Measurements from ENCODE around the gene AK1. TPM values are rescaled to one million over a fixed set of nuclear protein-coding genes. Genes with fewer than 3 reads are reported as not detected.
A peak's percentile ranks its signal among the peaks of the same experiment; 100 is the strongest.

AK1 gene
- polyA plus RNA-seq, 2 donors = 51.7 to 68.4 TPM

DNA sequence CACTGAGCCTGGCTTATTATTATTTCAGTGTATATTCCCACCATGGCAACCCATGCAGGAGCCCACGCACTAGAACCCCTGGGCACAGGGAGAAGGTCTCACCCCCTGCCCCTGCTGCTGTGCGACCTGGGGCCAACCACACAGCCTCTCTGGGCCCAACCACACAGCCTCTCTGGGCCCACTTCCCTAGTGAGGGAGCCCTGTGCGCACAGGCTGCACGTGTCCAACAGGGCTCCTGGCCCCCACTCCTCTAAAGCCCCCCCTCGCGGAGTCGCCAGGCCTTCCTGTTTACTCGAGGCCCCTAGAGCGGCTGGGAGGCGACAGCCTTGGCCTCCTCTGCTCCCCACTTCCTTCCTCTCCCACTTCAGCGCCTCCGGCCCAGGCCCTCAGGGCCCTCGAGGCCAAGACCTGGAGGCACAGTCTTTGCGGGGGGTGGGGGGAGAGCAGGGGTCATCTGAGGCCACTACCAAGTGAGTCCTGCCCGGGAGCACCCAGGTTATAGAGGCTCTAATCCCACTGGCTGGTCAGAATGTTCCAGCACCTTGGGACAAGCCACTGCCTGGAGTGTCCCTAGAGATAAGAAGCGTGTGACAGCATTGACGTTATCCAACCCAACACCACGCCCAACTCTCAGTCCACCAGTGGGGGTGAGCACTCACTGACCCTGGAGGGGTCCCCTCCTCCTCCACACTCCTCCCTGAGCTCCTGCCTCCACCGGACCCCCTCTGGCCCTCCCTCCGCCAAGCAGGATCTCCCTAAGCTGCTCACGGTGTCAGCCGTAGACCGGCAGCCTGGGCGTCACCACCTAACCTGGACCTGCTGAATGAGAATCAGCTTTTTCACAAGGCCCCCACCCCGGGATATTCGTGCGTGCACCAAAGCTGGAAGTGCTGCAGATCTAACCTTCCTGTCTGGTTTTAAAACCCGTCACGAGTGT lies 15.1 kb downstream of the AK1 start:
- Histone ChIP-seq H3K9me3 (ENCODE audit: control insufficient read depth in 2 of 2, insufficient read depth in 1 of 2, low read depth in 1 of 2, low read length in 1 of 2) (no peaks in the 10 kb centered on the region), H3K27me3 (ENCODE audit: control insufficient read depth in 1 of 2, insufficient read depth in 2 of 2, low read length in 2 of 2) (no peaks in the 10 kb centered on the region), H3K4me1 (ENCODE audit: control insufficient read depth in 2 of 2, insufficient read depth in 2 of 2, low read length in 1 of 2) (peaks cover 0 to 2% of the 10 kb centered on the region in 2 donors), H3K36me3 (ENCODE audit: control insufficient read depth in 2 of 2, insufficient read depth in 2 of 2, low read length in 1 of 2) (peaks cover 0 to 1% of the 10 kb centered on the region in 2 donors), H3K27ac (ENCODE audit: low read depth in 2 of 2, low read length in 1 of 2) (peak overlapping the region; percentile 50 to 74), H3K4me3 (ENCODE audit: low read depth in 1 of 2, low read length in 2 of 2) (no peak overlapping the region)
- WGBS, 2 donors = 56% methylated on average over 29 of the region's 29 CpGs

- Histone ChIP-seq H3K4me3 (ENCODE audit: low read depth in 1 of 2, low read length in 2 of 2) (no peak overlapping the region), H3K36me3 (ENCODE audit: control insufficient read depth in 2 of 2, insufficient read depth in 2 of 2, low read length in 1 of 2) (no peaks in the 10 kb centered on the region), H3K9me3 (ENCODE audit: control insufficient read depth in 2 of 2, insufficient read depth in 1 of 2, low read depth in 1 of 2, low read length in 1 of 2) (no peaks in the 10 kb centered on the region), H3K27me3 (ENCODE audit: control insufficient read depth in 1 of 2, insufficient read depth in 2 of 2, low read length in 2 of 2) (no peaks in the 10 kb centered on the region), H3K4me1 (ENCODE audit: control insufficient read depth in 2 of 2, insufficient read depth in 2 of 2, low read length in 1 of 2) (peaks cover 0 to 2% of the 10 kb centered on the region in 2 donors), H3K27ac (ENCODE audit: low read depth in 2 of 2, low read length in 1 of 2) (no peak overlapping the region)
- 91 to 93% methylated on average over 11 of the region's 11 CpGs for WGBS, 2 donors
Observed at GRCh38 chr9:127860779-127861178, 16.7 kb downstream of the AK1 start.

DNA sequence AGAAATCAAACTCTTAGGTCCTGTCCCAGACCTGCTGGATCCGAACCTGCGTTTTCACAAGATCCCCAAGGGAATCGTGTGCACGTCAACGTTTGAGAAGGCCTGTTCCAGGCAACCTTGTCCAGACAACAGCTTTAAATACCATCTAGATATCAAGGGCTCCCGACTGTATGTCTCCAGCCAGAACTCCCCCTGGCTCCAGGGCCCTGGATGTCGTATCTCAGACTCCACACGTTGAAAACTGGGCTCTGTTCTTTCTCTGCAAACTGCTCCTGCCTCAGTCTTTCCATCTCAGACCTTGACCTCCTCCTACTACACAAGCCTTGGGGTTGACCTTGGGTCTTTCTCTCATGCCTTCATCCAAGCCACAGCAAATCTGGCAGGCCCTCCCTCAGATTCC lies 17.2 kb downstream of the AK1 start:
- no peaks in the 10 kb centered on the region for H3K9me3 ChIP-seq (ENCODE audit: control insufficient read depth in 2 of 2, insufficient read depth in 1 of 2, low read depth in 1 of 2, low read length in 1 of 2)
- H3K36me3 ChIP-seq (ENCODE audit: control insufficient read depth in 2 of 2, insufficient read depth in 2 of 2, low read length in 1 of 2) = no peaks in the 10 kb centered on the region
- no peak overlapping the region for H3K27ac ChIP-seq (ENCODE audit: low read depth in 2 of 2, low read length in 1 of 2)
- no peaks in the 10 kb centered on the region for H3K27me3 ChIP-seq (ENCODE audit: control insufficient read depth in 1 of 2, insufficient read depth in 2 of 2, low read length in 2 of 2)
- WGBS, 2 donors = 77 to 78% methylated on average over 8 of the region's 8 CpGs
- H3K4me1 ChIP-seq (ENCODE audit: control insufficient read depth in 2 of 2, insufficient read depth in 2 of 2, low read length in 1 of 2) = peaks cover 0 to 2% of the 10 kb centered on the region in 2 donors
- H3K4me3 ChIP-seq (ENCODE audit: low read depth in 1 of 2, low read length in 2 of 2) = no peak overlapping the region

DNA sequence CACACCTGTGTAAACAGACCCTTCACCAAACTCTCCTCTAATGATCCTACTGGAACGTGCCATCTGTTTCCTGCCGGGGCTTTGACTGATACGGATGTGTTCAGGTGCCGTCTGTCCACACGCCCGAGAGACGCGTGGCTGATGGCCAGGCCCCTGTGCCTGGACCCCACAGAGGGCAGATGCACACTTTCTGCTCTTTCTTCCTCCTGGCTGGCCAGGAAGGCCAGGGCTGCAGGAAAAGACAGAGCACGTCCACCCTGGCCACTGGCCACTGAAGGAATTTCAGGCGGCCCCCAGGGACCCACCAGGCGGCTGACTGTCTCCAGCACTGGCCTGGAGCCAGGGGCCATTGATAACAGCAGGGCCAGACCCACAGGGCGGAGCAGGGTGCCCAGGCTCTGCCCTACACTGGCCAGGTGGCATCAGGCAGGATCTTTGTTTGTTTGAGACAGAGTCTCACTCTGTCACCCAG lies 19.4 kb downstream of the AK1 start:
- Histone ChIP-seq H3K27ac (ENCODE audit: low read depth in 2 of 2, low read length in 1 of 2) (no peak overlapping the region), H3K27me3 (ENCODE audit: control insufficient read depth in 1 of 2, insufficient read depth in 2 of 2, low read length in 2 of 2) (no peaks in the 10 kb centered on the region), H3K4me1 (ENCODE audit: control insufficient read depth in 2 of 2, insufficient read depth in 2 of 2, low read length in 1 of 2) (peaks cover 0 to 7% of the 10 kb centered on the region in 2 donors), H3K9me3 (ENCODE audit: control insufficient read depth in 2 of 2, insufficient read depth in 1 of 2, low read depth in 1 of 2, low read length in 1 of 2) (no peaks in the 10 kb centered on the region), H3K36me3 (ENCODE audit: control insufficient read depth in 2 of 2, insufficient read depth in 2 of 2, low read length in 1 of 2) (no peaks in the 10 kb centered on the region), H3K4me3 (ENCODE audit: low read depth in 1 of 2, low read length in 2 of 2) (no peak overlapping the region)
- WGBS, 2 donors = 42 to 46% methylated on average over 12 of the region's 12 CpGs

- H3K4me1 ChIP-seq (ENCODE audit: control insufficient read depth in 2 of 2, insufficient read depth in 2 of 2, low read length in 1 of 2) = peaks cover 0 to 4% of the 10 kb centered on the region in 2 donors
- no peak overlapping the region for H3K4me3 ChIP-seq (ENCODE audit: low read depth in 1 of 2, low read length in 2 of 2)
- no peaks in the 10 kb centered on the region for H3K36me3 ChIP-seq (ENCODE audit: control insufficient read depth in 2 of 2, insufficient read depth in 2 of 2, low read length in 1 of 2)
- H3K27me3 ChIP-seq (ENCODE audit: control insufficient read depth in 1 of 2, insufficient read depth in 2 of 2, low read length in 2 of 2) = no peaks in the 10 kb centered on the region
- H3K9me3 ChIP-seq (ENCODE audit: control insufficient read depth in 2 of 2, insufficient read depth in 1 of 2, low read depth in 1 of 2, low read length in 1 of 2) = no peaks in the 10 kb centered on the region
- H3K27ac ChIP-seq (ENCODE audit: low read depth in 2 of 2, low read length in 1 of 2) = no peak overlapping the region
- WGBS, 2 donors = 48 to 63% methylated on average over 4 of the region's 4 CpGs
Observed at GRCh38 chr9:127857278-127857677, 20.2 kb downstream of the AK1 start.

- whole genome bisulfite sequencing, 2 donors = 84 to 89% methylated on average over 8 of the region's 8 CpGs
- no peak overlapping the region for H3K4me3 ChIP-seq (ENCODE audit: low read depth in 1 of 2, low read length in 2 of 2)
- peaks cover 0 to 4% of the 10 kb centered on the region in 2 donors for H3K4me1 ChIP-seq (ENCODE audit: control insufficient read depth in 2 of 2, insufficient read depth in 2 of 2, low read length in 1 of 2)
- H3K9me3 ChIP-seq (ENCODE audit: control insufficient read depth in 2 of 2, insufficient read depth in 1 of 2, low read depth in 1 of 2, low read length in 1 of 2) = no peaks in the 10 kb centered on the region
- H3K27ac ChIP-seq (ENCODE audit: low read depth in 2 of 2, low read length in 1 of 2) = no peak overlapping the region
- H3K36me3 ChIP-seq (ENCODE audit: control insufficient read depth in 2 of 2, insufficient read depth in 2 of 2, low read length in 1 of 2) = no peaks in the 10 kb centered on the region
- H3K27me3 ChIP-seq (ENCODE audit: control insufficient read depth in 1 of 2, insufficient read depth in 2 of 2, low read length in 2 of 2) = no peaks in the 10 kb centered on the region
Observed at GRCh38 chr9:127856729-127857116, 20.8 kb downstream of the AK1 start.

DNA sequence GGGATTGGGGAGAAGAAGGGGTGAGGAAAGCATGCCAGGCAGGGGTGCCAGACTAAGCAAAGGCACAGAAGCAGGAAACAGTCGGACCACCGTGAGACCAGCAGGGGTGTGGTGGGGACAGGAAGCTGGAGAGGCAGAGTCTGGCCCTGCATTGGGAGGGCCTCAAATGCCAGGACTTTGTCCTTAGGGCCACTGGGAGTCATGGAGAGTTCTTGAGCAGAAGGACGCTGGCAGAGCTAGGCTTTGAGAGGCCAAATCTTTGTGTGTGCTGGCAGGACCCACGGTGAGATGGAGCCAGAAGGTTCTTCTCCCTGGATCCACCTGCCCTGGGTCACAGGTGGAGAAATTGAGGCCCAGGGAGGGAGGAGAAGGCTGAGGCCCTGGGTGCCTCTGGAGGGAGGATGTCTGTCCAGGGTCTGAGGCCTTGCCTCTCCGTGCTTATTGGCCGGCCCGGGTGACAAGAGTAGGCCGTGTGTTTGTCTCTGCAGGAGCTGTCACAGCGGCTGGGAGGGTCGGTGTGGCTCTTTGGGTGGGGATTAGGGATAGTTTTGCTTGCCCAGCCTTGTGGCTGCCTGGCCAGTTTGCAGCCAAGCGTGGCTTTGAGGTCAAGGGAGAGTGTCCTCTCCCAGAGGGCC lies 21.3 kb downstream of the AK1 start:
- Histone ChIP-seq H3K27ac (ENCODE audit: low read depth in 2 of 2, low read length in 1 of 2) (no peak overlapping the region), H3K36me3 (ENCODE audit: control insufficient read depth in 2 of 2, insufficient read depth in 2 of 2, low read length in 1 of 2) (no peaks in the 10 kb centered on the region)
- 76 to 77% methylated on average over 11 of the region's 11 CpGs for WGBS, 2 donors

DNA sequence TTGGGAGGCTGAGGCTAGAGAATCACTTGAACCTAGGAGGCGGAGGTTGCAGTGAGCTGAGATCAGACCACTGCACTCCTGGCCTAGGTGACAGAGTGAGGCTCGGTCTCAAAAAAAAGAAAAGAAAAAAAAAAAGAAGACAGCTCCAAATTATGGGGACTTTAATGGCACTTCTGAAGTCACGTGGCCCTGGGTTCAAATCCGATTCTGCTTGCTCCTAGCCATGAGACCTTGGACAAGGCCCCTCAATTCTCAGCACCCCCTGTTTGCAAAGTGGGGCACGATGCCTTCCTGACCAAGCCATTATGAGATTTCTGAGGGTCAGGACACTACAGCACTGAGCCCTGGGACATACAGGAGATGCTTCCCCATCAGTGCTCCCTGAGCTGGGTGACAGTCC lies 22.0 kb downstream of the AK1 start:
- Histone ChIP-seq H3K9me3 (ENCODE audit: control insufficient read depth in 2 of 2, insufficient read depth in 1 of 2, low read depth in 1 of 2, low read length in 1 of 2) (no peaks in the 10 kb centered on the region), H3K27ac (ENCODE audit: low read depth in 2 of 2, low read length in 1 of 2) (no peak overlapping the region), H3K36me3 (ENCODE audit: control insufficient read depth in 2 of 2, insufficient read depth in 2 of 2, low read length in 1 of 2) (no peaks in the 10 kb centered on the region), H3K4me1 (ENCODE audit: control insufficient read depth in 2 of 2, insufficient read depth in 2 of 2, low read length in 1 of 2) (peaks cover 0 to 4% of the 10 kb centered on the region in 2 donors), H3K27me3 (ENCODE audit: control insufficient read depth in 1 of 2, insufficient read depth in 2 of 2, low read length in 2 of 2) (no peaks in the 10 kb centered on the region), H3K4me3 (ENCODE audit: low read depth in 1 of 2, low read length in 2 of 2) (no peak overlapping the region)
- 92 to 93% methylated on average over 5 of the region's 5 CpGs for WGBS, 2 donors

More for the DNA sequence above, 21.3 kb downstream of the AK1 start:
- no peaks in the 10 kb centered on the region for H3K9me3 ChIP-seq (ENCODE audit: control insufficient read depth in 2 of 2, insufficient read depth in 1 of 2, low read depth in 1 of 2, low read length in 1 of 2)
- H3K27me3 ChIP-seq (ENCODE audit: control insufficient read depth in 1 of 2, insufficient read depth in 2 of 2, low read length in 2 of 2) = no peaks in the 10 kb centered on the region
- peaks cover 0 to 4% of the 10 kb centered on the region in 2 donors for H3K4me1 ChIP-seq (ENCODE audit: control insufficient read depth in 2 of 2, insufficient read depth in 2 of 2, low read length in 1 of 2)
- H3K4me3 ChIP-seq (ENCODE audit: low read depth in 1 of 2, low read length in 2 of 2) = no peak overlapping the region

- Histone ChIP-seq H3K36me3 (ENCODE audit: control insufficient read depth in 2 of 2, insufficient read depth in 2 of 2, low read length in 1 of 2) (no peaks in the 10 kb centered on the region), H3K4me3 (ENCODE audit: low read depth in 1 of 2, low read length in 2 of 2) (no peak overlapping the region), H3K27me3 (ENCODE audit: control insufficient read depth in 1 of 2, insufficient read depth in 2 of 2, low read length in 2 of 2) (no peaks in the 10 kb centered on the region), H3K4me1 (ENCODE audit: control insufficient read depth in 2 of 2, insufficient read depth in 2 of 2, low read length in 1 of 2) (peaks cover 0 to 4% of the 10 kb centered on the region in 2 donors), H3K9me3 (ENCODE audit: control insufficient read depth in 2 of 2, insufficient read depth in 1 of 2, low read depth in 1 of 2, low read length in 1 of 2) (no peaks in the 10 kb centered on the region), H3K27ac (ENCODE audit: low read depth in 2 of 2, low read length in 1 of 2) (peak overlapping the region; percentile 6 to 73)
- 70 to 73% methylated on average over 11 of the region's 11 CpGs for WGBS, 2 donors
Observed at GRCh38 chr9:127854960-127855359, 22.5 kb downstream of the AK1 start.
